ENCODE results near the gene USP20.

Gene USP20

DNA sequence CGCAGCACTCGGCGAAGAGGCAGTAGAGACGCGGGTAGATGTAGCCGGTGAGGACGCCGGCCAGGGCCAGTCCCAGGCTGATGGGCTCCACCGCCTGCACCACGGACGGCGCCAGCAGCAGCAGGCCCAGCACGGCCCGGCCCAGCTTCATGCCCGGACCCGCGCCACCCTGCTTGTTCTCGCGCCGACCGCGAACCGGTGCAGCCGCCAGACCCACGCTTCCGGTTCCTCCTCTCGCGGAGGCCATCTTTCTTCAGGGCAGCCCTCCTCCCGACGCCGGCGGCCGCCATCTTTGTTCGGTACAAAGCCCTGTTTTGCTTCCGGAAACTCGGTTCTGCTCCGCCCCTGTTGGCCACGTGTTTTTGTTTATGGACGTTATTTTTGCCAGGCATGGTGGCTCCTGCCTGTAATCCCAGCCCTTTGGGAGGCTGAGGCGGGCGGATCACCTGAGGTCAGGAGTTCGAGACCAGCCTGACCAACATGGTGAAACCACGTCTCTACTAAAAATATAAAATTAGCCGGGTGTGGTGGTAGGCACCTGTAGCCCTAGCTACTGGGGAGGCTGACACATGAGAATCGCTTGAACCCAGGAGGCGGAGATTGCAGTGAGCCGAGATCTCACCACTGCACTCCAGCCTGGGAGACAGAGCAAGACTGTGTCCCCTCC is 11.2 kb upstream of the USP20 start, which contains the start of gene TOR1A:
Gene TOR1A, minus strand, starts transcription at position 202 of the 667 bp plus-strand sequence. Its CDS starts 51 bp downstream, at position 151.
- DNase-seq (ENCODE audit: low read depth) = peak; percentile 89

DNA sequence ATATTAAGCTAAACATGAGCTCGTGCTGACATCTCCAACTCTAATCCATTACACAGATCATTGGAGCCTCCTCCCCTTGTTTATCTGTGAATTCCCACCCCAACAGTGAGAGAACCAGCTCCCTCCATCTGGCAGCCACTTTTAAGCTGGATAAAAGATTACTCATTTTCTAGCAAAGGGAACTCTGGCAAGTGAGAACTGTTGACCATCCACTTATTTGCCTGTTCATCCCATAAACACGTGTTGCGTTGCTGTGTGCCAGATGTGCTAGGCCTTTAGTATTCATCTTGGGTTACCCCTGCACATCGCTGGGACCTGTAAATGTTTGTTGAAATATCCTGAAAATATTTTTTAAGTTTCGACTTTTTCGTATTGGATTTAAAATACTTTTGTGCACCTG is 8.9 kb upstream of the USP20 start:
- DNase-seq (ENCODE audit: low read depth) = no peak

DNA sequence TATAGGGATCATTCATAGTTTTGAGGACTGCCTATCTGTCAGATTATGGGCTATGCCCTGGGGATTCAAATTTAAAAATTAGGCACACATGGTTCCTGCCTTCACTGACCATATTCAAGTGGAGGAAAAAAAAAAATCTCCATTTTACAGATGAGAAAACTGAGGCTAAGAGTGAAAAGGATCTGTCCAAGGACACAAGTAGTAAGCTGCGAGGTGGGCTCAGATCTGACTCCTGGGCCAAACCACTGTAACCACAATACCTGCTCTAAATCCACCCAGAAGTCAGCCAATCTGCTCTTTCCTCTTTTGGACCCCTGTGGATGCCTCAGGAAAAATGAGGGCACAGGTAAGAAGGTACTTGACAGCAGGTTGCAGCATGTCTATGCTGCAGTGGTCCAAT is 8.5 kb upstream of the USP20 start:
- DNase-seq (ENCODE audit: low read depth) = no peak

DNA sequence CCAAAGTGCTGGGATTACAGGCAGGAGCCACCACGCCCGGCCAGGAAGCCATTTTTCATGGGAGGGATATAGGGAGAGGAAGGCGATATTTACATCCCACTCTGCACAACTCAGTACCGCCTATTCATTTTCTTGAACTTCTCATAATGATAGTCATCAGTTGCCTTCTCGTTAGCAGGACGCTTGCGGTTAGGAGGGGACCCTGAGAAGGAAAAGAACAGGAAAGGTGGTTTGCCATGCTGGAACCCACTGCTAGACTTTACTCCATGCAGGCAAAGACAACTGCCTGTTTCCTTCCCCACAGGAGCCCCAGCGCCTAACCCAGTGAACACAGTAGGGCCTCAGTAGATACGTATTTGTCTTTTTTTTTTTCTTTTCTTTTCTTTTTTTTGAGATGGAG is 7.2 kb upstream of the USP20 start:
- DNase-seq (ENCODE audit: low read depth) = no peak

DNA sequence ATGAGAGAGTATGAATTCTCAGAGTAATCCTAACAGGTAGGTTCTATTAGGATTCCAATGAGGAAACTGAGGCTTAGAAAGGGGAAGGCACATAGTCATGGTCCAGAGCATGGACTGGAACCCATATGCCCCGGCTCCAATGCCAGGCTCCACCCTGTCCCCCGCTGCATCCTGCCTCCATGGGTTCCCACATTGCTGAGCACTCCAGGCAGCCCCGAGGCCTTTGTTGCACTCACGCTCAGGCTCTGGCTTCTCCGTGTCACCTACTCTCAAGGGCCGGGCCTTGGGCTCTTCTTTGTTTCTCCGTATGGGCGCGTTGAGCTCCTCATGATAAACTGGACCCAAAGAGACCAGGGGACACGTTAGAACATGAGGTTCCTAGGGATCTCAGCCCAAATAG is 6.3 kb upstream of the USP20 start:
- no peak for DNase-seq (ENCODE audit: low read depth)

DNA sequence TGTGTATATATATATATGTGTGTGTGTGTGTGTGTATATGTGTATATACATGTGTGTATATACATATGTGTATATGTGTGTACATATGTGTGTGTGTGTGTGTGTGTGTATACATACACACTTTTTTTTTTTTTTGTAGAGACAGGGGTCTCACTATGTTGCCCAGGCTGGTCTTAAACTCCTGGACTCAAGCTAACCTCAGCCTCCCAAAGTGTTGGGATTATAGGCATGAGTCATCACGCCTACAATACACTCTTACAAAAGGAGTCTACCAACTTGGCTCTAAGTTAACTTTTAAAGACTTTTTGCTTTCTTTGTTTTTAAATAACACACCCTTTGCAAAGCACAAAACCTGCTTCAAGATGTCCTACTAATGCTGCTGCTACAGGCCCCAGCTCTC is 2.3 kb upstream of the USP20 start:
- DNase-seq (ENCODE audit: low read depth) = no peak

DNA sequence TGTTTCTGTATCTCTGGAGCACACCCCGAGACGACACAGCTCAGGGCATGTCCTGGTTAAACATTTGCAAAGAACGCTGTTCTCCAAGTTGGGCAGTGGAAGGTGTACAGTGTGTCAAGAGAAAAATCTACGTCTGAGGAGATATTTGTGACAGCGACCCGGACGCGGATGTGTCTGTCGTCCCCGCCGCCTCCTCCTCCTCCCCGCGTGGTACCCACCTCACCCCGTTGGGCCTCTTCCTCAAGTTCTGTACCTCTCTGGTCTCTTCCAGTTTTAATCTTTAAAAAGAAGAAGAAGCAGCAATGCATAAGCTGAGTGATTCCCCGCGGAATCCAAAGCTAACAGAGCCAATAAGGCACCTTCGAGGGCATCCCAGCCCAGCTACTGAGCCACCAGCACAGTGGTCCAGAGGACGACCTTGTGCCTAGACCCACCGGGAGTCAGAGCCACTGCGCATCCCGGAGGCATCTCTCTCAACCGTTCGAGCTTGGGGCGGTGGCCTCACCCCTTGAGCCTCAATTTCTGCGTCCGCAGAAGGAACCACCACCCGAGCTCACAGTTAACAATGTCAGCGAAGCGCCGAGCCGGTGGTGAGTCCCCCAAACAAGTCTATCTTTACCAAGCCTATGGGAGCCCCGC is 650 bp upstream of the USP20 start:
- no peak for DNase-seq (ENCODE audit: low read depth)

DNA sequence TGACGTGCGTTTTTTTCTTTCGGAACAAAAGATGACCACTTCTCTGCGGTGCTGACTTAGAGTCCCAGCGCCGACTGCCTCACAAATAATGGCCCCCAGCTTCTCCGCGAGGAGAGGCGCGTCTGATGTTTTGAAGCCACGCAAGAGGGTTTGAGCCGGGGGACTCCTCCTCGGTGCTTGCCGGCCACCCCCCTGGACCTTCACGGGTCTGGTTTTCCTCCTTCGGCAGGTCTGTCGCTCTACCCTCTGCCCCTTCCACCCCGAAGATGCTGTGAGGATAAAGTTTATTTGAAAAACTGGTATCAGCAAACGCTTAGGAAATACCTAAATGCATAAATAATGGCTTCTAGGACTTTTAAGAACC is 584 bp downstream of the USP20 start:
- DNase-seq (ENCODE audit: low read depth) = no peak

DNA sequence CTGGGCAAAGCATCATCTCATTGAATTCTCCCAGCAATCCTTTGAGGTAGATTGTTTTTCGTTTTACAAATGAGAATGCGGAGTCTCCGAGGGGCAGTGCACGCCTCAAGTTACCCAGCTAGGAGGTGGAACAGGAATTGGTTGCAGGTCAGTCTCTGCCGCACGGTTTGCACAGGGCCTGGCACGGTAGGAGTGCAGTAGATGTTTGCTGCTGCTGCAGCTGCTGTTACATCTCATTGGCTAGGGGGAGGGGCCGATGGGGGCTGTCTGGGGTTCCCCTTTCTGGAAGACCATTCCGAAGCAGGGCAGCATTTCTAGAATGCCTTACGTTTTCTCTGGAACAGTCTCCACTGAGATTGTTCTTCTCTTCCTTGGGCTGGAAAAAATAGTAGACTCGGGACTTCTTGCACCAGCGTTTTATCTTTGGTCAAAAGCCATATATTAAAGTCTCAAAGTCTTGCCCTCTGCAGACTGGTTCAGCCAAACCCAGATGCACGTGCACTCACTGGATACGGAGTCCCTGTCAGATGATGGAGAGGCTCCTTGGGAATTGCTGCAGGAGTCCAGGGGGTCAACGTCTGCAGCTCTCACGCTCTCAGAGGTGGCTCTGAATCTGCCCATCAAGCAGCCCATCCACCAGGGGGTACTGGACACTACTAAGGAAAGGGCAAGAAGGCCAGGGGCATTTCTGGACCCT is 1.2 kb downstream of the USP20 start:
- DNase-seq (ENCODE audit: low read depth) = no peak

DNA sequence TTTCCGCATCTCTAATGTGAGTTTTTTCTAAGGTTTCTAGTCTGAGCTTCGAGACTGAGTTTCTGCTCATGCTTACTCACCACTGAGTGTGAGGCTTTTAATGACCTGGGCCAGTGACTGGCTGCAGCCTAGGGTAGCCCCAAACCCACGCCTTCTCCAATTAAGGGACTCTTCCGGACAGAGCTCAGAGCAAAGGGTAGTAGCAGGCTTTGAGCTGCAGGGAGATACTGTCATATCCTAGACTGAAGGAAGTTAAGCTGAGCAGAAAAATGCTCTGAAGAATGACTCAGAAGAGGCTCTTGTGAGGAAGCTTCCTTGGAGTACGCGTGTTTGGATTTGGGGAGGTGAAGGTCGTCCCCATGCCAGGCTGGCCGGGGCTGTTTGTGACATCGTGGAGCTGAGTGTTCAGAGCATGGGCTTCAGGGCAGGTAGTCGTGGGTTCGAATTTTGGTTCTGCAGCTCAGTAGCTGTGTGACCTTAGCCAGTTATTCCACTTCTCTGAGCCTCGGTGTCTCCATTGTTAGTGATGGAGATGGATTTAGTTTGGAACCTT is 3.5 kb downstream of the USP20 start:
- no peak for DNase-seq (ENCODE audit: low read depth)

DNA sequence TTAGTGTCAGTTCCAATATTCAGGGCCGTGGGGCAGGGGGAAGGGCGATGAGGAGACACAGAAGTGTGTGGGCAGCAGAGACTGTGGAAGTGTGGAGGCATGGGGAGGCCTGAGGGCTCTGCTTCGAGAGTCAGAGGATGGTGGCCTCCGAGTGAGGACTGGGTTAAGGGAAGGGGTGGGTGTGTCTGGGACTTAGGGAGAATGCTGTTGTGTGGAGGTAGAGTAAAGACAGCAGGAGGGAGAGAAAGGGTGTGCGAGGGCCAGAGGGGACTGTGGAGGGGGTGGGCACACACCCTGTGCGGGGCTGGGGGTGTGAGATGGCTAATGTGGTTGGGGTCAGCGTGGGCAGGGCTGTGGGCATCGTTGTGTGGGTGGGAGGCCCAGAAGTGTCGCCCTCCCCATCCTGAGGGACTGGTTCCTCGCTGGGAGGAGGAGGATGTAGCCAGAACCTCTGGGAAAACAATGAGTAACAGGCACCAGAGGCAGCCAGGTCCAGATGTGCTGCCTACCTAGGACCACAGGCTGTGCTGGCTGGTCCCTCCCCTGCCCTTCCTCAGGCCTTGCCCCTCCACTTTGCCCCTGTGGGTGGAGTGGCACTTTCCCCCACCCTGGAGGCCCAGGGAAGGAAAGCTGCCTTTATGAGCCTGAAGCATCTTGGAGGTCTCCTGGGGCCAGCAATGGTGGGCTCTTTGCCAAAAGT is 4.2 kb downstream of the USP20 start:
- no peak for DNase-seq (ENCODE audit: low read depth)

DNA sequence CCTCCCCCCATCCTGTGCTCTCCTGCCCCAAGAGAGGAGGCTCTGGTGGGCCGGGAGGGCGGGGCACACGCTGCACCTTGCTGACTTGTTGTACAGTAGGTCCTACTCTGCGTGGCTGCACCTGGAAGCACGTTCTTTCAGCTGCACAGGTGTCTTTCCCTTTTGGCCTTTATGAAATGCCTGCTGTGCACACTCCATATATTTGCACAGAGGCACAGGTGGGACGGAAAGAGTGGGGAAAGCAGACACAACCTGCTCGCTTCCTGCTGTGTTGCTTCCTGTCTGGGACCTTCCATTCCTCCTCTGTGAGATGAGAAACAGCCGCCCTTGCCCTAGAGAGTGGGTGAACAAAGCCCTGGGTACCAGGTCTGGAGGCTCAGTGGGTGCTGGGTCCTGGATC is 4.8 kb downstream of the USP20 start:
- no peak for DNase-seq (ENCODE audit: low read depth)

DNA sequence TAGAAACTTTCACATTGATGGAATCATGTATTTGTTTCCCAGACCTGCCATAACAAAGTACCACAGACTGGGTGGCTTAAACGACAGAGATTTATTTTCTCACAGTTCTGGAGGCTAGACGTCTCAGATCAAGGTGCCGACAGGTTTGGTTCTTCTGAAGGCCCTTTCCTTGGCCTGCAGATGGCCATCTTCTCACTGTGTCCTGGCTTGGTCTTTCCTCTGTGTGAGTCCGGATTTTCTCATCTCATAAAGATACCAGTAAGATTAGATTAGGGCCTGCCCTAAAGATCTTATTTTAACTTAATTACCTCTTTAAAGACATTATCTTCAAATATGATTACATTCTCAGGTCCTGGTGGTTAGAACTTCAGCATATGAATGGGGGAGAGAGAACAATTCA is 5.8 kb downstream of the USP20 start:
- no peak for DNase-seq (ENCODE audit: low read depth)

DNA sequence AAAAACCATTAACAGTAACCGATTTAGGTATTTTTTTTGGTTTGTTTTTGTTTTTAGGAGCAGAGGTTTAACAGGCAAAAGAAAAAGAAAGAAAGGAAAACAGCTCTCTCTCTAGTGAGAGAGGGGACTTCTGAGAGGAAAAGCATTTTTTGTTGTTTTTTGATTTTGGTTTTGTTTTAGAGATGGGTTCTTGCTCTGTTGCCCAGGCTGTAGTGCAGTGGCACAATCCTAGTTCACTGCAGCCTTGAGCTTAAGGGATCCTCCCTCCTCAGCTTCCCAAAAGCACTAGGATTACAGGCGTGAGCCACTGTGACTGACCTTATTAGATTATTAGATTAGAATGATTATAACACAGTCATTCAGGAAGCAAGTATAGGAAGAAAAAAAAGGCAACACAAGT is 10.1 kb downstream of the USP20 start:
- no peak for DNase-seq (ENCODE audit: low read depth)

DNA sequence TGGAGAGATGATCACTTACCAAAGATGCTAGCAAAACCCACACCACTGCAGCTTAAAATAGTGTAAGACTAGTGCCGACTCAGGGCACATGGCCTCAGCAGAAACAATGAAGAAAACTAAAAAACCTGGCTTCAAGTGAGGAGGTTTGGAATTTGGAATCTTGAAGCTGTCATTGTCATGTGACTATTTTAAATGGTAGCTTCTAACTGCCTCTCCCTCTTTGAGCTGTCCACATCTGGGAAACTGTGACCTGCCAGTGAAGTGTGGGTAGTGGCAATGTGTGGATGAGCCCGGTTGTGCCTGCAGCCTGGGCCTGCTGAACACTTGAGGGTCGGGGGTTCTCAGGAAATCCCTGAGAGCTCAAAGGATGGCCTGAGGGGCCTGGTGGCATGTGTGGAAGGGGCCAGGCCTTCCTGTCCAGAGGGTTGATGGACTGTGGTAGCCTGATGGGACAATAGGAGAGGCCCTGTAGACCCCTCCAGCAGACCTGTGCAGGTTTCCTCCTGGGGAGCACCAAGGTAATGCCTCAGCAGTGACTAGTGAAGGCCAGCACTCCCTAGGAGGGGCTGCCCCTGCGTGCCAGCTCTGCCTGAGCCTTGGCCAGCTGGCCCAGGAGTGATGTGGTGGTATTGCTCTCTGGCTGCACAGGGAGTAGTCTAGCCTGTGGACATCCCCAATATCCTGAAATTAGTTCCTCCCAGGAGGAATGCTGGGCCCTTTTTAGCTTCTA is 13.6 kb downstream of the USP20 start:
- DNase-seq (ENCODE audit: low read depth) = no peak

DNA sequence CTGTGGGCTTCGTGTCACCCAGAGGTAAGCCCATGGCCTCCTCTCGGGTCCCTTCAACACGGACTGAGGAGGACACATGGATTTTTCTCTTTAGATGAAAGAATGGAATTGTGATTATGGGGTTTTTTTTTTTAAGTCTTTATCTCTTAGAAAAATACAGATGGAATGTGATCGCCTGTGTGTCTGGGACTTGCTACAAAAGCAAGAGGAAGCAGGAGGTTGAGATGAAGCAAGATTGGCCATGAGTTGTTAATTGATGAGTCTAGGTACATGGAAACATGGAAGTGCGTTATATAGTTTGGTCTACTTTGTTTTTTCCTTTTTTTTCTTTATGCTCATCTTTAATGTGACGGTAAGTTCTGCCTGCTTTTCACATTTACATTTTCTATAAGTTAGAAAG is 14.6 kb downstream of the USP20 start:
- no peak for DNase-seq (ENCODE audit: low read depth)

DNA sequence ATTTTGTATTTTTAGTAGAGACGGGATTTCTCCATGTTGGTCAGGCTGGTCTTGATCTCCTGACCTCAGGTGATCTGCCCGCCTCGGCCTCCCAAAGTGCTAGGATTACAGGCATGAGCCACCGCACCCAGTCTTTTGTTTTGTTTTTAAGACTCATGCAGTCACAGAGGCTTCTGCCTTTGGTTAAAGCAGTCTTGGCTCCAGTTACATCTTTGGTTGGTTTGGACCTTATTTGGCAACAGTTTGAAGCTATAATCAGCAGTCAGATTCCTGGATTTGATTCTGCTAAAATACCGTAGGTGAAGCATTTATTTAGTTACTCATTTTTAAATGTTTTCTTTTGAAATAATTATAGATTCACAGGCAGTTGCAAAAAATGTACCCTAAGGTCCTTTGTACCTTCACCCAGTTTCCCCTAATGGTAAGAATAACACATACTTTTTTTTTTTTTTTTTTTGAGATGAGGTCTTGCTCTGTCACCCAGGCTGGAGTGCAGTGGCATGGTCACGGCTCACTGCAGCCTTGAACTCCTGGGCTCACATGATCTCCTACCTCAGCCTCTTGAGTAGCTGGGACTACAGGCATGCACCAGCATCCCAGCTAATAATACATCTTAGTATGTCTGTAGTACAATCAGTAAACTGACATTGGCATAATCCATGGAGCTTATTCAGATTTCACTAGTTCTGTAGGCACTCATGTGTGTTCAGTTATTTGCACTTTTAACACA is 15.7 kb downstream of the USP20 start:
- DNase-seq (ENCODE audit: low read depth) = no peak

DNA sequence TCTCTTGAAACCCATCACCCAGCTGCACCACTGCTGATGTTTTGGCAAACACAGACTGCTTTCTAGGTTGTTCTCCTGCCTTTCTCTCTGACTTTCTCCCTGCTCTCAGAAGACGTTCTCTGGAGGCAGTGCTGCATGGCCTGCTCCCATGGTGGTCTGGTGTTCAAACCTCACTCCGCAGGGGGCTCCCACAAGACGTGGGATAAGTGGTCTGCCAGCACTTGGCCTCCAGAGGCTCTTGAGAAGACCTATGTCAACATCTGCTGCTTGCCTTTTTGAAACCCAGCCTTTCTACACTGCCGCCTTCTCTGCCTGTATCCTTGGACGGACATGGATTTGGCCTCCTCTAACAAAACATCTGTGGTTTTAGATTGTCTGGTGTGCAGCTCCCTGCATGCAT is 16.6 kb downstream of the USP20 start:
- no peak for DNase-seq (ENCODE audit: low read depth)

DNA sequence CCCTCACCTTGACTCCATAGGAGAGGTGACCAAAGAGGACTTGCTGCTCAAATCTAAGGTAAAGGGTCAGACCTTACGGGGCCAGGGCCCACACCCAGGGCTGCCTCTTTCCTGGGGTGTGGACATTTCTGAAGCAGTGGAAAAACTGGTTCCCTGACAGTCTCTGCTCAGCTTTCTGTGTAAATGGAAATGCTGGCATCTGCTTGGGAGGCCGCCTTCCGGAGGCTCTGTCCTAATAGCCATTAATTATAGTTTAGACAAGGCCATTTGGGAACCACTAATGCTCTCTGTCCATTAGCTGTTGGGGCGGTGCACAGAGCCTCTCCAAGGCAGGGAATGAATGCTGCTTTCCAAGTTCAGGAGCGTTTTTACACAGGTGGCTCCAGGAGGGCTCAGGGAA is 17.3 kb downstream of the USP20 start:
- DNase-seq (ENCODE audit: low read depth) = no peak

DNA sequence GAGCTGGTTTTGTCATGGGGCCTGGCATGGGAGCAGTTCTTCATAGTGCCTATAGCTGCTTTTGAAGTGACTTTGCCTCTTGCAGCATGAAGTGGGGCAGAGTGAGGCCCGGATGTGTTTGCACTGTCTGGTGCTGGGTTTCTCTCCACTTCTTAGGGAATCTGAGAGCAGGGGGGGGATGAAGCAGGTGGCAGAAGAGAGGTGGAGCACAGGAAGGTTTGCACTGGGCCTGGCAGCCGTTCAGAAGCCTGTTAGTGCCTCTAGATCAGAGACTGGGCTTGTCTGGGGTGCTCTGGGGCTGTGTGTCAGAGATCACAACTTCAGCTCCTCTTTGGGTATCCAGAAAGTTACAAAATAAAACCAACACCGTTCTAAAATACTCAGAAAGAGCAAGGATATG is 18.4 kb downstream of the USP20 start:
- DNase-seq (ENCODE audit: low read depth) = no peak

DNA sequence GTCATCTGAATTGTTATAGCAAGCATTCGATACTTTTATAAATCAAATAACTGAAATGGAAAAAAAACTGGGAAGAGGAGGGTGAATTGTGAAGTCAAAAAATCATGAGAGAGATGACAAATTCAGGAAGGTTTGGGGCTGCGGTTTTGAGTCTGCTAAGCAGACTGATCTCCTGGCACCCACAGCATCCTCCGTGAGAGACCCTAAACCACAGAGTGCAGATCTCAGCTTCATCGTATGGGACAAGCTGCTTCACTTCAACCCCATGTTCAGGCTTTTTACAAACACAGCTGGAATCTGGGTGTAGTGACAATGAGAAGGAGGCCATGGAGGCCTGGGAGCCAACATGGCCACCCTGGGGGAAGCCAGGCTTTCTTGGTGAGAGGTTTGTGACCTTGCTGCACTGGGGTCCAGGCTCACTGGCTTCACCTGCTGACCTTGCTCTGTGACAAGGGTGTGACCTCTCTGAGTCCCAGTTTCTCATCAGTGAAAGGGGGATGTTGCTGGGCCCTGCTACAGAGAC is 19.4 kb downstream of the USP20 start:
- DNase-seq (ENCODE audit: low read depth) = no peak
